Measurements from ENCODE around the gene MX1.

- no peak for TF ChIP-seq REST (IDR thresholded peaks at IDR 0.05; ENCODE audit: insufficient replicate concordance, low read depth)
- no peak for TF ChIP-seq CTCF (IDR thresholded peaks at IDR 0.05; ENCODE audit: insufficient read depth, low read length)
- TF ChIP-seq POLR2AphosphoS5 (IDR thresholded peaks at IDR 0.05; ENCODE audit: low read depth) = no peak
- TF ChIP-seq SPI1 (IDR thresholded peaks at IDR 0.05; ENCODE audit: borderline replicate concordance, low read depth) = no peak
- TF ChIP-seq GABPA (IDR thresholded peaks at IDR 0.05; ENCODE audit: low read depth) = no peak
Measured at GRCh38 chr21:41446586-41446985, 20.5 kb downstream of the MX1 start.
